Measurements from ENCODE around the gene MND1.

MND1 gene

DNA sequence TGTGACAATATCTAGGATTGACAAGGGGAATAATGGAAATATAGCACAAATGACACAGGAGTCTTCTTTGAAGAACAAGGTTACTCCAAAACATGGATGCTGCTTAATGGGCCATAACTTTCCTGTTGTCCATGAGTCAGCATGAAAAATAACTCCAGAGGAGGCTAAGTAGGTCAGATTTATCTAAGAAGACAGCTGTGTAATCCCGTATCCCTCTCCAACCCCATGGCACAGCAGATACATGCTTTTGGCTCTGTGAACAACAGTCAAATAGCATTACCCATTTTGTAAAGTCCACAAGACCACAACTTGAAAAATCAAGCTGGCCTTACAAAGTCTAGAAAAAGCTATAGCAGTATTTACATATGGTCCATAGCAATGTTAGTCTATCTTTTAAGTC lies 119.6 kb downstream of the MND1 start:
- no peaks in the 10 kb centered on the region for H3K9me3 ChIP-seq (ENCODE audit: insufficient read depth, low read length)
- H3K9ac ChIP-seq (ENCODE audit: insufficient read length, low read depth): no peak overlapping the region
- no peaks in the 10 kb centered on the region for H3K4me1 ChIP-seq (ENCODE audit: insufficient read depth, insufficient read length)
- DNase-seq (ENCODE audit: low read depth, low spot score): no peak
- TF ChIP-seq YY1 (IDR thresholded peaks at IDR 0.05; ENCODE audit: insufficient read depth, insufficient read length): no peak
- TF ChIP-seq ZNF274 (IDR thresholded peaks at IDR 0.05; ENCODE audit: low read depth, low read length): no peak
- TF ChIP-seq SUZ12 (IDR thresholded peaks at IDR 0.05; ENCODE audit: extremely low read depth, insufficient read depth, insufficient read length): no peak
- peaks cover 4% of the 10 kb centered on the region for H3K27me3 ChIP-seq (ENCODE audit: insufficient read depth, insufficient read length)
- H3K4me3 ChIP-seq (ENCODE audit: insufficient read length, low read depth): no peak overlapping the region
- no peaks in the 10 kb centered on the region for H3K36me3 ChIP-seq (ENCODE audit: insufficient read depth, insufficient read length, low read length)

Data from NT2/D1 (cell line).